ENCODE measurements around the gene RORC.

GRCh38 chr1:151809985-151810556, 21.5 kb downstream of the RORC start:
- TF ChIP-seq TAF7 (optimal IDR thresholded peaks at IDR 0.05; ENCODE audit: borderline replicate concordance, low read depth, low read length): no peak
- TF ChIP-seq, protein P1, sequence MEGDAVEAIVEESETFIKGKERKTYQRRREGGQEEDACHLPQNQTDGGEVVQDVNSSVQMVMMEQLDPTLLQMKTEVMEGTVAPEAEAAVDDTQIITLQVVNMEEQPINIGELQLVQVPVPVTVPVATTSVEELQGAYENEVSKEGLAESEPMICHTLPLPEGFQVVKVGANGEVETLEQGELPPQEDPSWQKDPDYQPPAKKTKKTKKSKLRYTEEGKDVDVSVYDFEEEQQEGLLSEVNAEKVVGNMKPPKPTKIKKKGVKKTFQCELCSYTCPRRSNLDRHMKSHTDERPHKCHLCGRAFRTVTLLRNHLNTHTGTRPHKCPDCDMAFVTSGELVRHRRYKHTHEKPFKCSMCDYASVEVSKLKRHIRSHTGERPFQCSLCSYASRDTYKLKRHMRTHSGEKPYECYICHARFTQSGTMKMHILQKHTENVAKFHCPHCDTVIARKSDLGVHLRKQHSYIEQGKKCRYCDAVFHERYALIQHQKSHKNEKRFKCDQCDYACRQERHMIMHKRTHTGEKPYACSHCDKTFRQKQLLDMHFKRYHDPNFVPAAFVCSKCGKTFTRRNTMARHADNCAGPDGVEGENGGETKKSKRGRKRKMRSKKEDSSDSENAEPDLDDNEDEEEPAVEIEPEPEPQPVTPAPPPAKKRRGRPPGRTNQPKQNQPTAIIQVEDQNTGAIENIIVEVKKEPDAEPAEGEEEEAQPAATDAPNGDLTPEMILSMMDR (IDR thresholded peaks at IDR 0.05; ENCODE audit: control extremely low read depth in 1 of 3, insufficient read depth in 1 of 3, low read depth in 1 of 3, low read length in 3 of 3): no peak
- no peak for TF ChIP-seq JUN (IDR thresholded peaks at IDR 0.05; ENCODE audit: low read depth, low read length)
- no peak for TF ChIP-seq TAF1 (IDR thresholded peaks at IDR 0.05; ENCODE audit: low read depth, low read length)
- no peak for TF ChIP-seq CHD2 (IDR thresholded peaks at IDR 0.05; ENCODE audit: low read length)
- no peak for TF ChIP-seq POLR2A (IDR thresholded peaks at IDR 0.05; ENCODE audit: control extremely low read depth in 1 of 2, low read depth in 2 of 2, low read length in 2 of 2)
- TF ChIP-seq, protein P2, sequence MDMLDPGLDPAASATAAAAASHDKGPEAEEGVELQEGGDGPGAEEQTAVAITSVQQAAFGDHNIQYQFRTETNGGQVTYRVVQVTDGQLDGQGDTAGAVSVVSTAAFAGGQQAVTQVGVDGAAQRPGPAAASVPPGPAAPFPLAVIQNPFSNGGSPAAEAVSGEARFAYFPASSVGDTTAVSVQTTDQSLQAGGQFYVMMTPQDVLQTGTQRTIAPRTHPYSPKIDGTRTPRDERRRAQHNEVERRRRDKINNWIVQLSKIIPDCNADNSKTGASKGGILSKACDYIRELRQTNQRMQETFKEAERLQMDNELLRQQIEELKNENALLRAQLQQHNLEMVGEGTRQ (IDR thresholded peaks at IDR 0.05; ENCODE audit: low read length): no peak
- no peak for TF ChIP-seq RAD21 (IDR thresholded peaks at IDR 0.05 in 1 of 2, conservative IDR thresholded peaks at IDR 0.05 in 1 of 2; ENCODE audit: low read depth in 2 of 2, low read length in 2 of 2)
- no peak for TF ChIP-seq SIX5 (IDR thresholded peaks at IDR 0.05; ENCODE audit: low read depth, low read length)
- TF ChIP-seq EGR1 (IDR thresholded peaks at IDR 0.05; ENCODE audit: borderline replicate concordance, low read depth, low read length): no peak
- no peak for TF ChIP-seq PHF8 (conservative IDR thresholded peaks at IDR 0.05; ENCODE audit: low read depth, low read length)

All from H1 (cell line).